ENCODE data around the gene RNF207. TPM values are rescaled to one million over a fixed set of nuclear protein-coding genes. Genes with fewer than 3 reads are reported as not detected.

Gene RNF207
- polyA plus RNA-seq, 3 donors: 19.5 to 40.4 (median 39.7) TPM

- no peak for DNase-seq
Observed at GRCh38 chr1:6223617-6224016, 17.7 kb downstream of the RNF207 start.

- no peak for DNase-seq
Observed at GRCh38 chr1:6224718-6225117, 18.8 kb downstream of the RNF207 start.

GRCh38 chr1:6225651-6226050, 19.7 kb downstream of the RNF207 start:
- no peak for DNase-seq

- DNase-seq: no peak
Observed at GRCh38 chr1:6233376-6233775, 27.5 kb downstream of the RNF207 start.

- no peak for DNase-seq
Observed at GRCh38 chr1:6234502-6235295, 28.8 kb downstream of the RNF207 start.

- DNase-seq: no peak
Observed at GRCh38 chr1:6235296-6235677, 29.4 kb downstream of the RNF207 start.

- no peak for DNase-seq
Observed at GRCh38 chr1:6237093-6237492, 31.2 kb downstream of the RNF207 start.

- no peak for DNase-seq
Observed at GRCh38 chr1:6239213-6239752, 33.4 kb downstream of the RNF207 start.

- no peak for DNase-seq
Observed at GRCh38 chr1:6239950-6240768, 34.2 kb downstream of the RNF207 start.

GRCh38 chr1:6241107-6241886, 35.4 kb downstream of the RNF207 start:
- DNase-seq: no peak

- DNase-seq: no peak
Observed at GRCh38 chr1:6241887-6242740, 36.2 kb downstream of the RNF207 start.

- DNase-seq: no peak
Observed at GRCh38 chr1:6243053-6243834, 37.3 kb downstream of the RNF207 start.

- DNase-seq: no peak
Observed at GRCh38 chr1:6243993-6244392, 38.1 kb downstream of the RNF207 start, which contains the start of gene HES3. Gene HES3, plus strand, starts transcription at chr1:6244179. Its CDS starts 187 bp downstream, at chr1:6244366.

GRCh38 chr1:6244401-6245049, 38.6 kb downstream of the RNF207 start:
- DNase-seq: no peak

- DNase-seq: peak; percentile 83
Observed at GRCh38 chr1:6245086-6245868, 39.4 kb downstream of the RNF207 start.

- no peak for DNase-seq
Observed at GRCh38 chr1:6245869-6246496, 40.1 kb downstream of the RNF207 start.

- no peak for DNase-seq
Observed at GRCh38 chr1:6246497-6247467, 40.9 kb downstream of the RNF207 start.

All from renal pelvis (tissue), 4 donors.